Astrocyte (in vitro differentiated cells and primary cell): ENCODE results near the gene THADA. TPM values are rescaled to one million over a fixed set of nuclear protein-coding genes. Genes with fewer than 3 reads are reported as not detected.

Experiments used
- DNase-seq: peaks from one replicate; pipeline ENCODE4 v3.0.0-alpha.2; 2010; ENCODE audit warnings: low read depth
- FAIRE-seq: peaks from 2 replicates; lab custom pipeline; 2011; peaks lifted over from hg19 to GRCh38; lab: Jason Lieb, UNC
- H2AFZ ChIP-seq: 2 replicates; pipeline ENCODE4 v1.6.0; 2012; ENCODE audit warnings: low read depth, low read length, inconsistent platforms
- H3K27ac ChIP-seq: 2 replicates; pipeline ENCODE4 v1.5.1; 2011; ENCODE audit warnings: low read depth, low read length, inconsistent platforms
- H3K27me3 ChIP-seq: 2 replicates; pipeline ENCODE4 v1.6.0; 2011; ENCODE audit warnings: low read length, inconsistent platforms; ENCODE audit not compliant: insufficient read depth
- H3K36me3 ChIP-seq: 2 replicates; pipeline ENCODE4 v1.5.1; 2011; ENCODE audit warnings: low read length, inconsistent platforms; ENCODE audit not compliant: insufficient read depth
- H3K4me1 ChIP-seq: 2 replicates; pipeline ENCODE4 v1.5.1; 2011; ENCODE audit warnings: low read length, inconsistent platforms; ENCODE audit not compliant: insufficient read depth
- H3K4me2 ChIP-seq: 2 replicates; pipeline ENCODE4 v1.6.0; 2012; ENCODE audit warnings: low read length, inconsistent platforms
- H3K4me3 ChIP-seq: 2 replicates; pipeline ENCODE4 v1.5.1; 2011; ENCODE audit warnings: low read depth, mild to moderate bottlenecking, low read length, inconsistent platforms; ENCODE audit not compliant: insufficient read depth
- H3K79me2 ChIP-seq: 2 replicates; pipeline ENCODE4 v1.6.0; 2012; ENCODE audit warnings: mild to moderate bottlenecking, low read length, inconsistent platforms; ENCODE audit not compliant: insufficient read depth
- H3K9ac ChIP-seq: 2 replicates; pipeline ENCODE4 v1.6.0; 2012; ENCODE audit warnings: mild to moderate bottlenecking, low read length, inconsistent platforms
- H3K9me3 ChIP-seq: 2 replicates; pipeline ENCODE4 v1.5.1; 2012; ENCODE audit warnings: low read depth, mild to moderate bottlenecking, low read length, inconsistent platforms; ENCODE audit not compliant: insufficient read depth
- H4K20me1 ChIP-seq: 2 replicates; pipeline ENCODE4 v1.6.0; 2012; ENCODE audit warnings: low read length, inconsistent platforms; ENCODE audit not compliant: insufficient read depth
- H3K27ac Mint-ChIP-seq: one replicate; pipeline ENCODE4 v1.8.0; 2021; ENCODE audit warnings: mild to moderate bottlenecking, mixed read lengths; ENCODE audit not compliant: unreplicated experiment
- H3K27me3 Mint-ChIP-seq: one replicate; pipeline ENCODE4 v1.8.0; 2021; ENCODE audit warnings: low read depth, mixed read lengths; ENCODE audit not compliant: unreplicated experiment
- H3K36me3 Mint-ChIP-seq: one replicate; pipeline ENCODE4 v1.8.0; 2021; ENCODE audit warnings: low read depth, mixed read lengths; ENCODE audit not compliant: unreplicated experiment
- H3K4me1 Mint-ChIP-seq: one replicate; pipeline ENCODE4 v1.8.0; 2021; ENCODE audit warnings: low read depth, mixed read lengths; ENCODE audit not compliant: unreplicated experiment
- H3K4me3 Mint-ChIP-seq: one replicate; pipeline ENCODE4 v1.8.0; 2021; ENCODE audit warnings: mild to moderate bottlenecking, moderate library complexity, mixed read lengths; ENCODE audit not compliant: unreplicated experiment
- H3K9me3 Mint-ChIP-seq: one replicate; pipeline ENCODE4 v1.8.0; 2021; ENCODE audit warnings: mild to moderate bottlenecking, mixed read lengths; ENCODE audit not compliant: unreplicated experiment
- CTCF ChIP-seq: IDR thresholded peaks from 2 replicates; pipeline ENCODE4 v1.5.1; 2011; ENCODE audit warnings: low read depth, mild to moderate bottlenecking, inconsistent platforms, low read length, moderate library complexity; ENCODE audit not compliant: insufficient read depth
- EZH2 ChIP-seq: IDR thresholded peaks from 2 replicates; pipeline ENCODE4 v1.6.1; 2012; ENCODE audit warnings: mild to moderate bottlenecking, low read length, inconsistent platforms; ENCODE audit not compliant: insufficient read depth
- total RNA-seq: library from RNA; stranded (reverse); gene quantifications from 2 replicates; pipeline ENCODE4 v1.2.1, GENCODE V29; 2021

The THADA gene
- total RNA-seq, 1 donor from 2014 or later = 16.2 TPM

GRCh38 chr2:43383533-43383932 lies 212.3 kb downstream of the THADA start:
- Mint-ChIP-seq H3K9me3 (peaks cover 1% of the 10 kb centered on the region), H3K4me3 (no peak overlapping the region), H3K27me3 (no peaks in the 10 kb centered on the region), H3K36me3 (no peaks in the 10 kb centered on the region), H3K27ac (no peak overlapping the region), H3K4me1 (peaks cover 8% of the 10 kb centered on the region)
- H3K9ac ChIP-seq = no peak overlapping the region
- FAIRE-seq (no peak), DNase-seq (no peak)
- peaks cover 3% of the 10 kb centered on the region for H4K20me1 ChIP-seq
- no peaks in the 10 kb centered on the region for H3K79me2 ChIP-seq
- H3K4me1 ChIP-seq = no peaks in the 10 kb centered on the region
- no peak overlapping the region for H3K4me3 ChIP-seq
- no peak overlapping the region for H2AFZ ChIP-seq
- no peak overlapping the region for H3K4me2 ChIP-seq
- H3K27ac ChIP-seq = no peak overlapping the region
- no peaks in the 10 kb centered on the region for H3K9me3 ChIP-seq
- TF ChIP-seq EZH2 = no peak
- TF ChIP-seq CTCF = no peak
- H3K27me3 ChIP-seq = no peaks in the 10 kb centered on the region
- H3K36me3 ChIP-seq = no peaks in the 10 kb centered on the region

DNA sequence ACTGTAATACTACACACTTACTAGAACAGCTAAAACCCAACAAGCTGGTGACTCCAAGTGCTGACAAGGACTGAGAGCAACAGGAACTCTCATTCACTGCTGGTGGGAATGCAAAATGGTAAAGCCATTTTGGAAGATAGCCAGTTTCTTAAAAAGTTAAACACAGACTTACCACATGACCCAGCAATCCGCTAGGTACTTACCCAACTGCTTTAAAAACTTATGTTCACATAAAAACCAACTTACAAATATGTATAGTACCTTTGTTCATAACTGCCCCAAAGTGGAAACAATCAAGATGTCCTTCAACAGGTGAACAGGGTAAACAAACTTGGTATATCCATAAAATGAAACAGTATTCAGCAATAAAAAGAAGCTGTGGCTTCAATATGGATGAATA lies 216.3 kb downstream of the THADA start:
- Mint-ChIP-seq H3K27me3 (no peaks in the 10 kb centered on the region), H3K4me1 (peaks cover 9% of the 10 kb centered on the region), H3K27ac (no peak overlapping the region), H3K9me3 (peaks cover 1% of the 10 kb centered on the region), H3K36me3 (no peaks in the 10 kb centered on the region), H3K4me3 (no peak overlapping the region)
- Histone ChIP-seq H3K36me3 (no peaks in the 10 kb centered on the region), H3K27me3 (no peaks in the 10 kb centered on the region), H3K4me2 (no peak overlapping the region), H3K27ac (no peak overlapping the region), H3K9ac (no peak overlapping the region), H3K79me2 (no peaks in the 10 kb centered on the region), H4K20me1 (no peaks in the 10 kb centered on the region), H2AFZ (no peak overlapping the region), H3K4me3 (no peak overlapping the region), H3K9me3 (no peaks in the 10 kb centered on the region), H3K4me1 (no peaks in the 10 kb centered on the region)
- DNase-seq (no peak), FAIRE-seq (no peak)
- TF ChIP-seq EZH2 = no peak
- TF ChIP-seq CTCF = no peak

- no peak overlapping the region for H2AFZ ChIP-seq
- Mint-ChIP-seq H3K4me3 (no peak overlapping the region), H3K4me1 (peaks cover 4% of the 10 kb centered on the region), H3K9me3 (peaks cover 1% of the 10 kb centered on the region), H3K27ac (no peak overlapping the region), H3K27me3 (no peaks in the 10 kb centered on the region), H3K36me3 (no peaks in the 10 kb centered on the region)
- no peak for FAIRE-seq
- no peaks in the 10 kb centered on the region for H3K9me3 ChIP-seq
- no peaks in the 10 kb centered on the region for H3K27me3 ChIP-seq
- H3K4me2 ChIP-seq = no peak overlapping the region
- H3K79me2 ChIP-seq = no peaks in the 10 kb centered on the region
- no peak for DNase-seq
- no peaks in the 10 kb centered on the region for H3K4me1 ChIP-seq
- no peak for TF ChIP-seq EZH2
- no peaks in the 10 kb centered on the region for H3K36me3 ChIP-seq
- H3K27ac ChIP-seq = no peak overlapping the region
- H4K20me1 ChIP-seq = no peaks in the 10 kb centered on the region
- H3K9ac ChIP-seq = no peak overlapping the region
- no peak overlapping the region for H3K4me3 ChIP-seq
Measured at GRCh38 chr2:43377327-43377726, 218.5 kb downstream of the THADA start.
